NT2/D1 (cell line): ENCODE measurements around the gene SPRR1A.

Experiments
- SUZ12 ChIP-seq: IDR thresholded peaks from 2 replicates; pipeline ENCODE4 v1.6.1; 2011; ENCODE audit not compliant: insufficient read length, insufficient read depth; ENCODE audit errors: extremely low read depth
- YY1 ChIP-seq: IDR thresholded peaks from 2 replicates; pipeline ENCODE4 v1.6.1; 2011; ENCODE audit not compliant: insufficient read length, insufficient read depth
- ZNF274 ChIP-seq: IDR thresholded peaks from 2 replicates; pipeline ENCODE4 v1.6.1; 2011; ENCODE audit warnings: mild to moderate bottlenecking, low read depth, low read length

- TF ChIP-seq ZNF274 (no peak), YY1 (no peak), SUZ12 (no peak)
Observed at GRCh38 chr1:152941037-152941711, 42.7 kb upstream of the SPRR1A start.
